Stomach (tissue), 4 donors: ENCODE results near the gene MRPL27.

Experiments
- CTCF ChIP-seq, 7 experiments: fragments of 450-650 bp in 4 of 7; fragments of 200-600 bp in 3 of 7; sonication (generic) in 3 of 7; IDR thresholded peaks; one replicate each; pipeline ENCODE4 v1.5.1; 2016 to 2019; ENCODE audit warnings: antibody characterized with exemption in 7 of 7, control low read depth in 2 of 7, mild to moderate bottlenecking in 1 of 7
- EP300 ChIP-seq: sonication (generic); formaldehyde crosslinking; IDR thresholded peaks from one replicate; pipeline ENCODE4 v1.6.1; 2017; ENCODE audit warnings: antibody characterized with exemption
- POLR2A ChIP-seq, 4 donors: fragments of 450-650 bp; IDR thresholded peaks; one replicate each; pipeline ENCODE4 v1.6.1; 2016; ENCODE audit warnings: antibody characterized with exemption in 4 of 4, control low read depth in 2 of 4, mild to moderate bottlenecking in 1 of 4, moderate library complexity in 1 of 4

- peak in 6 of 7 experiments; percentile 74 to 99 (median 98) for TF ChIP-seq CTCF (IDR thresholded peaks at IDR 0.05)
- peak in 1 of 4 donors; percentile 85 for TF ChIP-seq POLR2A (IDR thresholded peaks at IDR 0.05)
- TF ChIP-seq EP300: no peak
Observed at GRCh38 chr17:50397111-50397918, 24.3 kb upstream of the MRPL27 start, which contains the start of gene LRRC59.
